Measurements from ENCODE around the gene TNP1. TPM values are rescaled to one million over a fixed set of nuclear protein-coding genes. Genes with fewer than 3 reads are reported as not detected.

TNP1 gene
- total RNA-seq, 2 donors from 2014 or later = 251 TPM; not detected in 1

GRCh38 chr2:216862628-216863398, 2.9 kb upstream of the TNP1 start:
- intact Hi-C loops (cut with DNase I) = no loop called here
- Histone ChIP-seq H3K4me3 (no peak overlapping the region), H3K27ac (no peak overlapping the region), H3K9me3 (no peaks in the 10 kb centered on the region), H3K27me3 (replicated peaks; ENCODE audit: insufficient read depth) (no peaks in the 10 kb centered on the region), H3K4me1 (replicated peaks) (no peaks in the 10 kb centered on the region), H3K36me3 (no peaks in the 10 kb centered on the region)
- WGBS = 84% methylated on average over 8 of the region's 8 CpGs
- DNase-seq (ENCODE audit: low spot score) = no peak
- TF ChIP-seq POLR2AphosphoS5 (IDR thresholded peaks at IDR 0.05) = no peak
- TF ChIP-seq, protein P1, sequence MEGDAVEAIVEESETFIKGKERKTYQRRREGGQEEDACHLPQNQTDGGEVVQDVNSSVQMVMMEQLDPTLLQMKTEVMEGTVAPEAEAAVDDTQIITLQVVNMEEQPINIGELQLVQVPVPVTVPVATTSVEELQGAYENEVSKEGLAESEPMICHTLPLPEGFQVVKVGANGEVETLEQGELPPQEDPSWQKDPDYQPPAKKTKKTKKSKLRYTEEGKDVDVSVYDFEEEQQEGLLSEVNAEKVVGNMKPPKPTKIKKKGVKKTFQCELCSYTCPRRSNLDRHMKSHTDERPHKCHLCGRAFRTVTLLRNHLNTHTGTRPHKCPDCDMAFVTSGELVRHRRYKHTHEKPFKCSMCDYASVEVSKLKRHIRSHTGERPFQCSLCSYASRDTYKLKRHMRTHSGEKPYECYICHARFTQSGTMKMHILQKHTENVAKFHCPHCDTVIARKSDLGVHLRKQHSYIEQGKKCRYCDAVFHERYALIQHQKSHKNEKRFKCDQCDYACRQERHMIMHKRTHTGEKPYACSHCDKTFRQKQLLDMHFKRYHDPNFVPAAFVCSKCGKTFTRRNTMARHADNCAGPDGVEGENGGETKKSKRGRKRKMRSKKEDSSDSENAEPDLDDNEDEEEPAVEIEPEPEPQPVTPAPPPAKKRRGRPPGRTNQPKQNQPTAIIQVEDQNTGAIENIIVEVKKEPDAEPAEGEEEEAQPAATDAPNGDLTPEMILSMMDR (IDR thresholded peaks at IDR 0.05) = no peak
- no peak for TF ChIP-seq POLR2A (IDR thresholded peaks at IDR 0.05)

DNA sequence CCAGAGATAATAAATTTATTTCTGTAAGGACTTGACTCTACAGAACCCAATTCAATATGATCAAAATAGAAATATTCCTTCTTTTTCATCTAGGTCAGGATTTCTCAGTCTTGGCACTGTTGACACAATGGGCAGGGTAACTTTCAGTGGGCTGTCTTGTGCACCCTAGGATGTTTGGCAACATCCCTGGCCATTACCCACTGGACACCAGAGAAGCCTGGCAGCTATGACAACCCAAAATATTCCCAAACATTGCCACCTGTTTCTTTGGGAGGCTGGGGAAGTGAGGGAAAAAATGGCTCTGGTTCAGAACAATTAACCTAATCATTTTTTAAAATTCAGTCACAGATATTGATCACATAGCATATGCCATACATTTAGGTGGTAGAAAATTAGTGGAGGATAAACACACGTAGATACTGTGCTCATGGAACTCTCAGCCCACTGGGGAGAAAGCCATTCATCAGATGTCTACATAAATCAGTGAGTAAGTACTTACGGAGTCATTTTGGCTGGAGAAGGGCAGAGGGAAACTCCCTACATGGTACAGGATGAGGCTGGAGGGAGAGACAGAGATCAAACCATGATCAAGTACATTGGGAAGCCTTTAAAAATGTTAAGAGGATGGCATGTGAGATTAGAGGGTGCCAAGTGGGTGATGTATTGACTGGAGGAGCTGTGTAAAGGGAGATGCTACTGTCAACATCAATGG, 718 bp upstream of the TNP1 start:
- Histone ChIP-seq H3K27me3 (replicated peaks; ENCODE audit: insufficient read depth) (no peaks in the 10 kb centered on the region), H3K4me1 (replicated peaks) (no peaks in the 10 kb centered on the region), H3K27ac (no peak overlapping the region), H3K4me3 (no peak overlapping the region), H3K36me3 (no peaks in the 10 kb centered on the region), H3K9me3 (no peaks in the 10 kb centered on the region)
- intact Hi-C loops (cut with DNase I) = no loop called here
- TF ChIP-seq POLR2A (IDR thresholded peaks at IDR 0.05) (no peak), POLR2AphosphoS5 (IDR thresholded peaks at IDR 0.05) (no peak)
- TF ChIP-seq, protein P1 (IDR thresholded peaks at IDR 0.05) = no peak
- DNase-seq (ENCODE audit: low spot score) = no peak
- 70% methylated on average over 2 of the region's 2 CpGs for WGBS

DNA sequence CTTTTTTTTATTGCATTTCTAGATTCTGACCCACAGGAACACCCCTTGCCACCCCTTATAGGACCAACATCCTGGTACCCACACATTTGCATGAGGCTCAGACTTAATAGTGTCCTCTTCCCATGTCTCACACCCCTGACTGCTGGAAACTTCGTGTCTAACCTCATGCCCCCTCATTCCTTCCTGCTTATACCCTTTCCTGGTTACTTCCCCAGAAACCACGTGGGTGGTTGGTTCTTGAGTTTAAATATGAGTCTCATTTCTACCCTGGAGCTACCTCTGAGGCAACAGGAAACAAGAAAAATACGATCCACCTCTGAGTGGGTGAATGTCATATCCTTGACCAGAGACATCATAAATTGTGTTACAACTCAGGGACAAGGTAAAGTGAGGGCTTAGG, 1.6 kb downstream of the TNP1 start:
- no peaks in the 10 kb centered on the region for H3K27me3 ChIP-seq (replicated peaks; ENCODE audit: insufficient read depth)
- TF ChIP-seq, protein P1 (IDR thresholded peaks at IDR 0.05) = no peak
- no peak for TF ChIP-seq POLR2AphosphoS5 (IDR thresholded peaks at IDR 0.05)
- TF ChIP-seq POLR2A (IDR thresholded peaks at IDR 0.05) = no peak
- no peak overlapping the region for H3K4me3 ChIP-seq
- H3K36me3 ChIP-seq = no peaks in the 10 kb centered on the region
- DNase-seq (ENCODE audit: low spot score) = no peak
- no peaks in the 10 kb centered on the region for H3K4me1 ChIP-seq (replicated peaks)
- intact Hi-C loops (cut with DNase I) = no loop called here
- WGBS = 70% methylated on average over 3 of the region's 3 CpGs
- H3K27ac ChIP-seq = no peak overlapping the region
- no peaks in the 10 kb centered on the region for H3K9me3 ChIP-seq

DNA sequence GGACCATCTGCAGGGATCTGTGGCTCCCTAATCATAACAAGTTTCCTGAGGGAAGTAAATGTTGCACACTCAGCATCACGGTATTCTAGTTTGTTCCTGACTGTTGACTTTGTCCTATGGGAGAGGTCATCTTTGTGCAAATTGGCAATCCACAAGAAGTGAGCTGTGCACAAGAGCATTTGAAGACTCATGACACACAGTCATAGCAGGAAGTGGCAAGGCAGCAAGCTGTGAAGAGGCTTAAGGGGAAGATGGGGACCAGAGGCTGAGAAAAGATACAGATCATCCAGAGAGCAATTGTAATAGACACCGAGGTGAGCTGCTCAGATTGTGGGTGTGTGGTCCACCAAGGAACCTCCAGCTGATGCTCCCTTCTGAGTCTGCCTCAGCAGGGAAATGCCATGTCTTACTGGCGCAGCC, 2.7 kb downstream of the TNP1 start:
- no peaks in the 10 kb centered on the region for H3K4me1 ChIP-seq (replicated peaks)
- no peak overlapping the region for H3K27ac ChIP-seq
- H3K4me3 ChIP-seq = no peak overlapping the region
- no peaks in the 10 kb centered on the region for H3K27me3 ChIP-seq (replicated peaks; ENCODE audit: insufficient read depth)
- intact Hi-C loops (cut with DNase I) = no loop called here
- no peak for TF ChIP-seq POLR2AphosphoS5 (IDR thresholded peaks at IDR 0.05)
- H3K9me3 ChIP-seq = no peaks in the 10 kb centered on the region
- DNase-seq (ENCODE audit: low spot score) = no peak
- 86% methylated on average over 3 of the region's 3 CpGs for WGBS
- H3K36me3 ChIP-seq = no peaks in the 10 kb centered on the region

DNA sequence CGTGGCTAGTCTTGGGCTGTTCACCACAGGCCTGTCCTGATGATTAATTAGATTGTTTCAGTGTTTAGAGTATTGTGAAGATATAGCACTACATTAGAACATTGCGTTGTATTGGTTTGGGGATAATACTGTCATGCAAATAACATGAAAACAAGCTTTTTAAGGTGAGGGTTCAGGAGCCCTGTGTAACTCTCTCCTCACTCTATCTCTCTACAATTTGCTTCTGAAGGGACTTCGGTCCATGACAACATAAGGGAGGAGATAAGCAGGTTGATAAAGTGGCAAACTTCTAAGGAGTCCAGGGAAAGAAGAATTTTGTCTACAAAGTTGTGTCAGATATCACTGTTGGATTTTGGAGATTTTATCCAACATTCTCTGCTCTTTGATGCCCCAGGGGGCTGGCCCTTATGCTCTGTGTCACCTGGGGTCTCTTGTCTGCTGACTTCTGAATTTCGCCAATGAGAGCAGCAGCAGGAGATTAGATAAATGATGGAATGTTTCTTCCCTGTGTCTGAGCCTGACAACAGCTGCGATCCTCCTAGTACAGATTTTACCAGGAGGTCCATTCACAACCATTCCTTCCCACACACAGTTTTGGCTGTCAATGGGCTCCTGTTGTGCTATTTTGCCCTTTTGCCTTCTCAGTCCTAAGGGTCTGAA, 3.3 kb downstream of the TNP1 start:
- H3K27ac ChIP-seq = no peak overlapping the region
- no peaks in the 10 kb centered on the region for H3K27me3 ChIP-seq (replicated peaks; ENCODE audit: insufficient read depth)
- intact Hi-C loops (cut with DNase I) = no loop called here
- H3K9me3 ChIP-seq = no peaks in the 10 kb centered on the region
- WGBS = 84% methylated on average over 5 of the region's 5 CpGs
- TF ChIP-seq, protein P1 (IDR thresholded peaks at IDR 0.05) = no peak
- TF ChIP-seq POLR2AphosphoS5 (IDR thresholded peaks at IDR 0.05) (no peak), POLR2A (IDR thresholded peaks at IDR 0.05) (no peak)
- no peak for DNase-seq (ENCODE audit: low spot score)
- no peaks in the 10 kb centered on the region for H3K36me3 ChIP-seq
- no peaks in the 10 kb centered on the region for H3K4me1 ChIP-seq (replicated peaks)
- no peak overlapping the region for H3K4me3 ChIP-seq
